LNCAP (cell line): Measurements from ENCODE around the gene CC2D2A.

Experiments
- CTCF ChIP-seq: fragments of 450-650 bp; IDR thresholded peaks from 2 replicates; pipeline ENCODE4 v1.5.1; 2017; ENCODE audit warnings: mild to moderate bottlenecking

The CC2D2A gene

GRCh38 chr4:15476396-15476795 is 6.7 kb downstream of the CC2D2A start:
- no peak for TF ChIP-seq CTCF

GRCh38 chr4:15478724-15479088 is 9.0 kb downstream of the CC2D2A start:
- TF ChIP-seq CTCF, result no peak

GRCh38 chr4:15479089-15479912 is 9.6 kb downstream of the CC2D2A start:
- peak; percentile 66 for TF ChIP-seq CTCF

- TF ChIP-seq CTCF, result no peak
Measured at GRCh38 chr4:15479913-15480185, 10.2 kb downstream of the CC2D2A start.

GRCh38 chr4:15481961-15482745 is 12.5 kb downstream of the CC2D2A start:
- TF ChIP-seq CTCF, result no peak

- TF ChIP-seq CTCF, result no peak
Measured at GRCh38 chr4:15482842-15483241, 13.2 kb downstream of the CC2D2A start.

- no peak for TF ChIP-seq CTCF
Measured at GRCh38 chr4:15488136-15488535, 18.5 kb downstream of the CC2D2A start.
